ENCODE measurements around the gene ACP7. TPM values are rescaled to one million over a fixed set of nuclear protein-coding genes. Genes with fewer than 3 reads are reported as not detected.
"Not testable (repeated sequence)": the region's sequence is repeated elsewhere in the genome, so short reads cannot be mapped to it uniquely, and the experiment has no call there.

The ACP7 gene
- polyA plus RNA-seq, 3 donors: 0.01 TPM; not detected in 2

DNA sequence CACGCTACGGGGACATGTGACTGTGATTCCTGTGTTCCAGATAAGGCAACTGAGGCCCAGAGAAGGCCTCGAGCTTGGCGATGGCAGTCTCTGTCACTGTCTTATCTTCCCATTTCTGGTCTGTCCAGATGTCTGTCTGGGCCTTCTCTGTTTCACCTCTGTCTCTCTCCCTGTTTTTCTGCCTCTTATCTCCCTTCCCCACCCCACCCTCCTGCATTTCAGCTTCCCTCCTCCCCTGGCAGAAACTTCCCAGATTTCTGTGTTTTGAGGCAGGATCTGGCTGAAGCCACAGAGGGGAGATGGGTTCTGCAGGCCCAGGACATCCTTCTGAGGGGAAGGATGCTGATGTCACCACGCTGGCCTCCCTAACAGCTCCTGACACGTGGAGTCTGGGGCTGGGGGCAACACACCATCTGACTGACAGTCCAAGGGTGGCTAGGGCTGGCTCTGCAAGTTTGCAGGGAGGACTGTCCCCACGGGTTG is 55.8 kb downstream of the ACP7 start:
- WGBS, 3 donors: 36 to 48% (median 39%) methylated on average over 7 of the region's 7 CpGs
- H3K27ac ChIP-seq (ENCODE audit: low read depth, low read length): no peak overlapping the region

DNA sequence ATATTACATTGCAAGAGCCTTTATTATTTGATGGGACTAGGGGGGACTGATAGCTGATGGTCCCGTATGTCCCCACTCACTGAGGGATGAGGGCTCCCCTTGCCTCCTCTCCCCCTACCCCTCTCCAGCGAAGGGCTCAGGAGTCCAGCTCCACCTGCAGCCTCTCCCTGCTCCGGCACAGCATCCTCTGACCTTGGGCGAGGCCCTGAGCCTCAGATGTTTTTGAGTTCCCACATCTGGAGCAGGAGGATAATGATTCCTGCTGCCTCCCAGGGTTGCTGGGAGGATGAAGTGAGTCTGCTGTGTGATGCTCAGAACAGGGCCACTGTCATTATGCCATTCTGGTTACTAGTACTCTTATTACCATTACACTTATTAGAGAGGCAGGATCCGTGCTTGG is 56.4 kb downstream of the ACP7 start:
- 75 to 88% (median 77%) methylated on average over 5 of the region's 5 CpGs for WGBS, 3 donors
- H3K27ac ChIP-seq (ENCODE audit: low read depth, low read length): no peak overlapping the region

DNA sequence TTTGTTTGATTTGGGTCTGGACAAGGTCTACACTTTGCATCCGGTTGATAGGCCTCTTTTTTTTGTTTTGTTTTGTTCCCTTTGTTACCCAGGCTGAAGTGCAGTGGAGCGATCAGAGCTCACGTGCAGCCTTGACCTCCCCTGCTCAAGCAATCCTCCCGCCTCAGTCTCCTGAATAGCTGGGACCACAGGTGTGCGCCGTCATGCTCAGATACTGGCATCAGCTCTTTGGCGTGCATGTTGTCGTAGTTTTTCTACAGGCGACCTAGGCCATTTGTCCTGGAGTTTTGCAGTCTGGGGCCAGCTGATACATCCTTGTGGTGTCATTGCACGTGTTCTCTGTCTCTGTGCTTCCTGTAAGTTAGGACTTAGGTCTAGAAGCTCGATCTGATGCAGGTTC is 57.8 kb downstream of the ACP7 start:
- WGBS, 3 donors: 69 to 76% (median 72%) methylated on average over 11 of the region's 11 CpGs
- no peak overlapping the region for H3K27ac ChIP-seq (ENCODE audit: low read depth, low read length)

DNA sequence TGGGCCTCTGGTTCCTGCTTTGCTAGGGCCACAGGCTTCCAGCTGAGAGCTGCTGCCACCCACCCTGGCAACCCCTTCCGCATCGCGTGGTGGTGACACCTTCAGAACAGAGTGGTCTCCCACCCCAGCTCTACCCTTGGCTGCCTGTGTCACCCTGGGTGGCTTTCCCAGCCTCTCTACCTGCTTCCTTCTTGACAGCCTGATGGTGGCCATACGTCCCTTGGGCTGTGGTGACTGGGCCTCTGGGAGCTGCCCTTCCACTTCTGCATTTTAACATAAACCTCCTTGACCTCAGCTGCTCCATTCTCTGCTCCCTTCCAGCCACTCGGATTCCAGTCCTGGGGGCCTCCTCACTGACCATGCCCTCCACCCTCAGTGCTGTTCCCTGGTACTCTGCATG is 58.5 kb downstream of the ACP7 start:
- H3K27ac ChIP-seq (ENCODE audit: low read depth, low read length): no peak overlapping the region
- 68 to 82% (median 71%) methylated on average over 5 of the region's 5 CpGs for WGBS, 3 donors

DNA sequence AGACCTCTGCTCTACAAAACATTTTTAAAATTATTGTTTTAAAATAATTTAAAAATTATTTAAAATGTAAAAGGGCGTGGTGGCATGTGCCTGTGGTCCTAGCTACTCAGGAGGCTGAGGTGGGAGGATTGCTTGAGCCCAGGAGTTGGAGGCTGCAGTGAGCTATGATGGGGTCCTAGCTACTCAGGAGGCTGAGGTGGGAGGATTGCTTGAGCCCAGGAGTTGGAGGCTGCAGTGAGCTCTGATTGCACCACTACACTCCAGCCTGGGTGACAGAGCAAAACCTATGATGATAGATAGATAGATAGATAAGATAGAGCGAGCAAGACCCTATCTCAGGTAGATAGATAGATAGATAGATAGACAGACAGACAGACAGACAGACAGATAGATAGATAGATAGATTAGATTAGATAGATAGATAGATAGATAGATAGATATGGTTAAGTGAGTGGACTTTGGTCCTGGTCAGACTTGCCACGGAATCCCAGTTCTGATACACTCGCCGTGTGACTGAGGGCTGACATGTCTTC is 59.7 kb downstream of the ACP7 start:
- not testable (repeated sequence) for H3K27ac ChIP-seq (ENCODE audit: low read depth, low read length)
- 45 to 87% (median 70%) methylated on average over 5 of the region's 5 CpGs for WGBS, 3 donors

DNA sequence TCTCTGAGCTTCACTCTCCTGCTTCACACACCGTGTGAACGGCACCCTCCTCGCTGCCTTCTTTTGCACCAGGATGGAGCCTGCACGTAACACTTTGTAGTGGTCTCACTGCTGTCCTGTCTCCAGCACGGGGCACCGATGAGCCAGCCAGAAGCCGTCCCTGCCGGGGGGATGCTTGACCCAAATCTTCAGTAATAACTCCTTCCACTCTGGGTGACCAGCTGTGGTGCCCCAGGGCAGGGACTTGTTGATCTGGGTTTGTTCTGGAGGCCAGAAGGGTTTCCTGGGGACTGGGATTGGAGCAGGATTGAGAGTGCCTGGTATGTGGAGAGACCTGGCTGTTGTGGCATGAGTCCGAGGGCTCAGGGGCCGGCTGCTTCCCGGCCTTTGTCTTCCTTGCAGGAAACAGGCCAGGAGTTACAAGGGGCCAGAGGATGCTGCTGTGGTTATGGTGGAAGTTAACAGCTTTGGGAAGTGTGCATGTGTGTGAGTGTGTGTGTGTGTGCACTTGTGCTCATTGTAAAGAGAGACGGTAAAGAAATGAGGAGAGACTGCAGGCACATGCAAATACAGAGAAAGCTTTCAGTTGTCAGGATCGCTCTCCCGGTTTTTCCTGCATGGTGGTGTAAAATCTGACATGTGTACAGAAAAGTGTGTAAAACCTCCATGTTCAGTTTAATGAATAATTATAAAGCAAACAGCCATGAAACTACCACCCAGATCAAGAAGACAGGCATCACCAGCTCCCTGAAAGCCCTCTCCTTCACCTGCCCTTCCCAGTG is 60.3 kb downstream of the ACP7 start:
- WGBS, 3 donors: 30 to 38% (median 37%) methylated on average over 14 of the region's 14 CpGs
- no peak overlapping the region for H3K27ac ChIP-seq (ENCODE audit: low read depth, low read length)

DNA sequence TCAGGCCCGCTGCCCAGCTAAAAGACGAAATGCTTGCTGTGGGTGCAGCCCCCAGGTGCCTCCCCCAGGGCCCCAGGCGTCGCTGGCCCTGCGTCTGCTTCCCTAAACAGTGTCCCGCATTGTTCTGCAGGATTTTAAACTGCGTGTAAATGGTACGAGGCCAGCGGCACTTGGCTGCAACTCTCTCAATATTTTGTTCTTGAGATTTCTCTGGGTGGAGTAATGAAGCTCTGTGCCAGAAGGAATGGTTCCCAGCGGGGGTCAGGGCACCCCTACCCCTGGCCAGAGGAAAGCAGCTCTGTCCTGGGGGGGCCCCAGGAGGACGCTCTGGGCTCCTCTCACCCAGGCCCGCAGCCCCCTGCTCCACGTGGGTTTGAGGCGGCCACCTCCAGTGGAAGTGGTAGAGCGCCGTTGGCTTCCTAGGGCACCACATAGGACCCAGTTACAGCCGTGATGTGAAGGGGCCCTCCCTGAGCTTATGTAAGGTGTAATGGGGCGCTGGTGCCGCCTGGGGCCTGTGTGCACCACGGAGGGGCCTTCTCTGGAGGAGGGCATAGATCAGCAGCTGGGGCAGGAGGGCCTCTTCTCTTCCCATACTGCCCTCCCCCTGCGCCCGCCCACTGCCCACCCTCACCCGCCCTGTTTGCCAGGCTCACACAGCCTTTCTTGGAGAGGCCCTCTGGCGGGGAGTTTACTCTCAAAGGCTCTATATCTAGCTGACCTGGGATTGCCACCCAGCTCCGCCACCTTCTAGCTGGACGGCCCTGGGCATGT is 61.2 kb downstream of the ACP7 start:
- H3K27ac ChIP-seq (ENCODE audit: low read depth, low read length): no peak overlapping the region
- 21 to 48% (median 36%) methylated on average over 25 to 26 of the region's 26 CpGs for WGBS, 3 donors

DNA sequence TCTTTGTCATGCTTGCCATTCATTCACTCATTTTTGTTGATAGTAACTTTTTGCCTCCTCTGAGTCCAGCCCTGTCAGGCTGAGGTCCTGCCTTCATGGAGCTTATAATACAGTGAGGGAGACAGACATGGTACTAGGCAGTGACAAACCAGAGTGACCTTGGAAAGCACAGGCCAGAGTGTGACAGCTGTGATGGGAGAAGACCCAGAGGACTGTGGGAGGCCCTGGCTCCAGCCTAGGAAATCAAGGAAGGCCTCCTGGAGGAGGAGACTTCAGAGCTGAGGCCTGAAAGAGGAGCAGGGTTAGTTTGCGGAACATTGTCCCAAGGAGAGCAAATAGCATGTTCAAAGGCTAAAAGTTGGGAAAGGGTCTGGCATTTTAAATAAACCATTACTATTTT is 61.9 kb downstream of the ACP7 start:
- WGBS, 3 donors: 96 to 100% (median 100%) methylated on average over 1 of the region's 1 CpG
- H3K27ac ChIP-seq (ENCODE audit: low read depth, low read length): no peak overlapping the region

DNA sequence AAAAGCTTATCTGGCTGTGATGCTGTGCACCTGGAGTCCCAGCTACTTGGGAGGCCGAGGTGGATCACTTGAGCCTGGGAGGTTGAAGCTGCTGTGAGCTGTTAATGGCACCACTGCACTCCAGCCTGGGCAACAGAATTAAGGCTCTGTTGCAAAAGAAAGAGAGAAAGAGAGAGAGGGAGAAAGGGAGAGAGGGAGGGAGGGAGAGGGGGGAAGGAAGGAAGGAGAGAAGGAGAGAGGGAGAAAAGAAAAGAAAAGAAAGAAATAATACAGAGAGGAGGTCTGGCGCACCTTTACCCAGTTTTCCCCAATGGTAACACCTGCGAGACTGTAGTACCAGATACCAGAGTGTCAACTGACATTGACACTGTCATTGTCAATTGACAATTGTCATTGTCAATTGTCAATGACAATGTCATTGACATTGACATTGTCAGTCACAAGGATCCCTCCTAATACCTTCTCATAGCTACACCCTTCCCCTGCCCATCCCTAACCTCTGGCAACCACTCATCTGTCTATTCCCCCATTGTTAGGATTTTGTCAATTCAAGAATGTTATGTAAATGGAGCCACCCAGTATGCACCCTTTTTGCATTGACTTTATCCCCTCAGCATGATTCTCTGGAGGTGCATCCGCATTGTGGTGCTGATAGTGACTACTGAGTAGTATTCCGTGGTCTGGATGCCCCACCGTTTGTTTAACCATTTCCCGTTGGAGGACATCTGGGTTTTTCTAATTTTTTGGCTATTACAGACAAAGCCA is 62.7 kb downstream of the ACP7 start:
- H3K27ac ChIP-seq (ENCODE audit: low read depth, low read length): no peak overlapping the region
- WGBS, 3 donors: 82 to 90% (median 86%) methylated on average over 7 of the region's 7 CpGs

DNA sequence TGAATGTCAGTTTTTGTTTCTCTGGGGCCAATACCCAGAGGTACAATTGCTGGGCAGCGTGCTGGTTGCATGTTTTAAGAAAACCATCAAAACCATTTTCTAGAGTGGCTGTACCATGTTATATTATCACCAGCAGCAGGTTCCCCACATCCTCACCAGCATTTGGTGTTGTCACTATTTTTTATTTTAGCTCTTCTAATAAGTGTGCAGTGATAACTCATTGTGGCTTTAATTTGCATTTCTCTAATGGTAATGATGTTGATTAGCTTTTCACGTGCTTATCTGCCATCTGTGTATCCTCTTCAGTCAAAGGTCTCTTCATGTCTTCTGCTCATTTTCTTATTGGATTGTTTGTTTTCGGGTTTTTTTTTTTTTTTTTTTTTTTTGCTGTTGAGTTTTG is 63.3 kb downstream of the ACP7 start:
- WGBS, 3 donors: 92 to 96% (median 93%) methylated on average over 3 of the region's 3 CpGs
- H3K27ac ChIP-seq (ENCODE audit: low read depth, low read length): no peak overlapping the region

DNA sequence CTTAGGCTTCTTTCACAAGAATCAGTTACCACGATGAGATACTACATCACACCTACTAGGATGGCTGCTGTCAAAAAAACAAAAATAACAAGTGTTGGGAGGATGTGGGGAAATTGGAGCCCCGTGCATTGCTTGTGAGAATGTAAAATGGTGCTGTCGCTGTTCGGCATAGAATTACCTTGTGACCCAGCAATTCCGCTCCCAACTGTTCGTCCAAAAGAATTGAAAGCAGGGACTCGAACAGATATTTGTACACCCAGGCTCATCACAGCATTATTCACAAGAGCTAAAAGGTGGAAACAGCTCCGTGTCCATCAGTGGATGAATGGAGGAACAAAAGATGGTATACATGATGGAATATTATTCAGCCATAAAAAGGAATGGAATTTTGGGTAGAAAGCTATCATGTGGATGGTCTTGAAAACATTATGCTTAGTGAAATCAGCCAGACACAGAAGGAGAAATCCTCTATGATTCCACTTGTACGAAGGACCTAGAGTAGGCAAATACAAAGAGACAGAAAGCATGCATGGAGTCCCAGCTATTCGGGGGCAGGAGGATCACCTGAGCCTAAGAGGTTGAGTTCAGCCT is 64.9 kb downstream of the ACP7 start:
- H3K27ac ChIP-seq (ENCODE audit: low read depth, low read length): no peak overlapping the region
- WGBS, 3 donors: 93 to 95% (median 94%) methylated on average over 10 of the region's 10 CpGs

DNA sequence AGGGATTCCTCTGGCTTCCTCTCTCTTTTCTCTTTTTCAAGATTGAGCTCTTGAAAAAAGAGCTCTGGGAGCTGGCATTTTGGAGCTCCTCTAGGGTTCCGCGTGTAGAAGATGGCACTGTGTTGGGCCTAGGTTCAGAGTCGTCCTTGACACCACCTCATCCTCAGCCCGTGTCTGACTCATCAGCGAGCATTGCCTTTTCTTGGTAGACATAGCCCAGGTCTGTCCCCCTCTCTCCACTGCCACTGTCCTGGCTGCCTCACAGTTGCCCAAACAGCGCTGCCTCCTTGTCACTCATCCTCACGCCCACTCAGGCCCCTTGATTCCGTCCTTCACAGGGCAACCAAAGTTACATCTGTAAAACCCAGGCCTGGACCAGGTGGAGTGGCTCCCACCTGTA is 66.1 kb downstream of the ACP7 start:
- H3K27ac ChIP-seq (ENCODE audit: low read depth, low read length): no peak overlapping the region
- 87 to 93% (median 92%) methylated on average over 8 of the region's 8 CpGs for WGBS, 3 donors

DNA sequence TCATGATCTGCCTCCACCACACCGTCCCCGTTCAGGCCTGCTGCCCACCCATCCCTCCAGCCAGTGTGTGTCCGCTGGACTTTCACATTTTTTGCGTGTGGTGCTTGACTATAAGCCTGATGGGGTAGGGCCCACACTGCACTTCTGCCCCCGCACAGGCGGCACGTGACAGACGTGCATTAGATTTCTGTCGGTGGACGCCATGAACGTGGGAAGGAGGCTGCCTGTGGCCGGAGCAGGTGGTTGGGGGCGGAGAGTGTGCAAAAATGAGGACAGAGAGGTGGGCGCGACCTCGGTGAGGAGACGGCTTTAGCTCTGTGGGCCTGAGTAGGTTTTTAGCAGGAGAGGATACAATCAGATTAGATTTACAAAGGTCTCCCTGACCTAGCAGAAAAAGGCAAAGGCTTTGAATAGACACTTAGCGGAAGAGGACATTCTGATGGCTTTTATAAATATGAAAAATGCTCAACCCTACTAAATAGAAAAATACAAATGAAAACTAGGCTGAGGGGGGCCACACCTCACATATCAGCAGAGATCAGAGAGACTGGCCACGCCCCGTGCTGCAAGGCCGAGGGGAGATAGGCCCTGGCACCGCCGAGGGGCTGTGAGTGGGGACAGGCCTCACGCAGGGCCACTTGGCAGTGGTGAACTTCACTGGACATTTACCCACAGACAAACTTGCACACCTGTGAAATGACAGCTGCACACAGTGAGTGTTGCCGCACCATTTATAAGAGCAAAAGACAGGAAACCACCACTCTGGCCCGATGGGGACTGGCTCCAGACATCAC is 66.8 kb downstream of the ACP7 start:
- WGBS, 3 donors: 72 to 85% (median 84%) methylated on average over 26 of the region's 26 CpGs
- no peak overlapping the region for H3K27ac ChIP-seq (ENCODE audit: low read depth, low read length)

DNA sequence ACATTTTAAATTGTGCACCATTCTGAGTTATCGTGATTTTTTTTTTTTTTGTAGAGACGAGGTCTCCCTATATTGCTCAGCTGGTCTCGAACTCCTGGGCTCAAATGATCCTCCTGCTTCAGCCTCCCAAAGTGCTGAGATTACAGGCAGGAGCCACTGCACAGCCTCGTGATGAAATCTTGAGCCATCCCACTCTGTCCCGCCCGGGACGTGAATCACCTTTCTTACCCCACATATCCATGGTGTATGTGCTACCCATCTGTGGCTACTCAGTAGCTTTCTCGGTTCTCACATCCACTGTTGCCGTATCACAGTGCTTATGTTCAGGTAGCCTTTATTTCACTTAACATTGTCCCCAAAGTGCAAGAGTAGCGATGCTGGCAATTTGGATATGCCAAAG is 67.9 kb downstream of the ACP7 start:
- 94 to 95% (median 94%) methylated on average over 10 of the region's 10 CpGs for WGBS, 3 donors
- H3K27ac ChIP-seq (ENCODE audit: low read depth, low read length): no peak overlapping the region

DNA sequence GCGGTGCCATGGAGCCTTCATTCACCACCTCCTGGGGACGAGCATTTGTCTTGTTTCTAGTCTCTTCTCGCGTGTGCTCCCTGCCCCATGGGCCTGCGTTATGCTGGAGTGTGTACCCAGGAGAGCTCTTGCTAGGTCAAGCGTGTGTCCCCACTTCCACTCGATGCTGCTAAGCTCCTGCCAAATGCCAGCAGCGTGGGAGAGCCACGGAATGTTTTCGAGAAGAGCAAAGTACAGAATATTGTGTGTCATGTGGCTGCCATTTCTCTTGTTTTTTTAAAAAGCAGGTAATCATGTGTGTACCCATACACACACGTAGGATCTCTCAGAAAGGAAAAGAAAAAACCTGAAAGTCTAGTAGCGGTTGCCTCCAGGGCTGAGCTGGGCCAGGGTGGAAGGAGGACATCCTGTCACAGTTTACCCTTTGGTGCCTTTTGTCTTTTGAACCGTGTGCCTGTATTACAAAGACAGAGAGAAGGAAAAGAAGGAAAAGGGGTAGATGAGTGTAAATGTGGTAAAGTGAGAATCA is 70.0 kb downstream of the ACP7 start:
- no peak overlapping the region for H3K27ac ChIP-seq (ENCODE audit: low read depth, low read length)
- 48 to 85% (median 82%) methylated on average over 13 of the region's 13 CpGs for WGBS, 3 donors

DNA sequence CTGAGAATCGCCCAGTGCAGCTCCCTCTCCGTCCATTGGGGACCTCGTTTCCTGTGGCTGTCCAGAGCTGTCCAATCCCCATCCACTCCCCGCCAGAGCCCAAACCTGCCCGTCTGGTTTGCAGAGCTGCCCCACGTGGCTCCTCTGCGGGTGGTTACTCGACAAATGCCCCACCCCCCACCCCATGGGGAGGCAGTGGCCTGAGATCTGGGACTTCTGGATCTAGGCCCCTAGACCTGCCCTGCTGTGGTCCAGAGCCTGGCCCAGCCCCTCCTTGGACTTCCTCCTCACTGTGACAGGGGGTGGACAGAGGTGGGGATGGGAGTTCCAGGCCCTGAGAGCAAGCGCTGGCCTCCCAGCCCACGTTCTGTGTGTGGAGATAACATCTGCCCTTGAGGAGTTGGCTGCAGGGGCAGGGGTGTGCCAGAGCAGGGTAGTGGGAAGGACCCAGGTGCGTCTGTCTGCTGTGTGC is 70.5 kb downstream of the ACP7 start:
- H3K27ac ChIP-seq (ENCODE audit: low read depth, low read length): no peak overlapping the region
- 23 to 64% (median 62%) methylated on average over 11 of the region's 11 CpGs for WGBS, 3 donors

DNA sequence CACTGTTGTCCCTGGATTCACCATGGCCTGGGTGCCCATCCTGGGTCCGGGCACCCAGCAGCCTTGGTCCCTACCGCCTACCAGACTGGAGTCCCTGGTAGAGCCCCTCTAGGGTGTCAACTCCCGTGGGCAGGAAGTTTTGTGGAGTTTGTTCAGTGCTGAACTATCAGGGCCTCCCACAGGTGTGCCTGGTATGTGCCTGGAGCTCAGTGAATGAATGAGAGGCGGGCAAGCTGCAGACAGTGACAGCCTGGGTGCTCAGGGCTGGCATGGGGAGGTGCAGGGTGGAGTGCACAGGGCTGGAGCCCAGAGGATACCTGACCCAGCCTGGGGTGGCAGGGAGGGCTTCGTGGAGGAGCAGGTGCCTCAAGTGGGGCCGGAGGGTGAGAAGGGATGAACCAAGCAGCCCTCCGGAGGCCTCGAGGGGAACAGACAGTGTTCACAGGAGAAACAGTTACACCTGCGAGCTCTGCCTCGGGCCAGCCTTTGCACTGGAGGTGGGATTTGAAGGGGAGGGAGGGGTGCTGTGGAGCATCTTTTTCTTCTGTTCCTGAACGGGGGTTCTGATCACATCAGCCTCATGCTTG is 71.0 kb downstream of the ACP7 start:
- 48 to 88% (median 88%) methylated on average over 10 to 11 of the region's 11 CpGs for WGBS, 3 donors
- H3K27ac ChIP-seq (ENCODE audit: low read depth, low read length): no peak overlapping the region

Measured in adipose tissue (tissue), 3 donors.